Measurements from ENCODE around the gene AKAP6.

The AKAP6 gene, protein sequence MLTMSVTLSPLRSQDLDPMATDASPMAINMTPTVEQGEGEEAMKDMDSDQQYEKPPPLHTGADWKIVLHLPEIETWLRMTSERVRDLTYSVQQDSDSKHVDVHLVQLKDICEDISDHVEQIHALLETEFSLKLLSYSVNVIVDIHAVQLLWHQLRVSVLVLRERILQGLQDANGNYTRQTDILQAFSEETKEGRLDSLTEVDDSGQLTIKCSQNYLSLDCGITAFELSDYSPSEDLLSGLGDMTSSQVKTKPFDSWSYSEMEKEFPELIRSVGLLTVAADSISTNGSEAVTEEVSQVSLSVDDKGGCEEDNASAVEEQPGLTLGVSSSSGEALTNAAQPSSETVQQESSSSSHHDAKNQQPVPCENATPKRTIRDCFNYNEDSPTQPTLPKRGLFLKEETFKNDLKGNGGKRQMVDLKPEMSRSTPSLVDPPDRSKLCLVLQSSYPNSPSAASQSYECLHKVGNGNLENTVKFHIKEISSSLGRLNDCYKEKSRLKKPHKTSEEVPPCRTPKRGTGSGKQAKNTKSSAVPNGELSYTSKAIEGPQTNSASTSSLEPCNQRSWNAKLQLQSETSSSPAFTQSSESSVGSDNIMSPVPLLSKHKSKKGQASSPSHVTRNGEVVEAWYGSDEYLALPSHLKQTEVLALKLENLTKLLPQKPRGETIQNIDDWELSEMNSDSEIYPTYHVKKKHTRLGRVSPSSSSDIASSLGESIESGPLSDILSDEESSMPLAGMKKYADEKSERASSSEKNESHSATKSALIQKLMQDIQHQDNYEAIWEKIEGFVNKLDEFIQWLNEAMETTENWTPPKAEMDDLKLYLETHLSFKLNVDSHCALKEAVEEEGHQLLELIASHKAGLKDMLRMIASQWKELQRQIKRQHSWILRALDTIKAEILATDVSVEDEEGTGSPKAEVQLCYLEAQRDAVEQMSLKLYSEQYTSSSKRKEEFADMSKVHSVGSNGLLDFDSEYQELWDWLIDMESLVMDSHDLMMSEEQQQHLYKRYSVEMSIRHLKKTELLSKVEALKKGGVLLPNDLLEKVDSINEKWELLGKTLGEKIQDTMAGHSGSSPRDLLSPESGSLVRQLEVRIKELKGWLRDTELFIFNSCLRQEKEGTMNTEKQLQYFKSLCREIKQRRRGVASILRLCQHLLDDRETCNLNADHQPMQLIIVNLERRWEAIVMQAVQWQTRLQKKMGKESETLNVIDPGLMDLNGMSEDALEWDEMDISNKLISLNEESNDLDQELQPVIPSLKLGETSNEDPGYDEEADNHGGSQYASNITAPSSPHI (N-terminal part only)

DNA sequence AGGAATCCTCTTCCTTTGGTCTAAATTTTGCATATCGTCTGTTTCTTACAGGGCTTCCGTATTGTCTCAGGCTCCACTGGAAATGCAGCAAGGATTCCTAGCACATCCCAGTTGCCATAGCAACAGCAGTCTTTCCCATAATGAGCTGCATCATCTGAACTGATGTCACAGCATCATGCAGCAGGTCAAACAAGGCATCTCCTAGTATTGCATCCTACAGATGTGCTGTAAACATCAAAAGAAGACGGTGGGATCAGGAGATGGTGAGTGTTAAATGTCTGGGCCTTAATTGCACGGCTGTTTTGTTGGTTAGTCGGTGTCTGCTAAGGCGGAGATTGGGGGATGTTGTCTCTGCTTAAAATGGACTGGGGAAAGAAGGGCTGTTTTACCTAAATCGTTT, at the start of gene AKAP6:
TSS of gene AKAP6 (plus strand) at position 153 of the 400 bp plus-strand sequence. CDS start 104,196 bp downstream, outside the sequence.
- Histone ChIP-seq H3K27ac (no peak within 1 kb of the TSS), H3K27me3 (replicated peaks) (no peaks in the 10 kb centered on the region), H3K36me3 (replicated peaks) (no peaks in the 10 kb centered on the region), H3K4me3 (ENCODE audit: low read depth, low read length) (no peak within 1 kb of the TSS)
- DNase-seq = no peak
- TF ChIP-seq, protein P1, sequence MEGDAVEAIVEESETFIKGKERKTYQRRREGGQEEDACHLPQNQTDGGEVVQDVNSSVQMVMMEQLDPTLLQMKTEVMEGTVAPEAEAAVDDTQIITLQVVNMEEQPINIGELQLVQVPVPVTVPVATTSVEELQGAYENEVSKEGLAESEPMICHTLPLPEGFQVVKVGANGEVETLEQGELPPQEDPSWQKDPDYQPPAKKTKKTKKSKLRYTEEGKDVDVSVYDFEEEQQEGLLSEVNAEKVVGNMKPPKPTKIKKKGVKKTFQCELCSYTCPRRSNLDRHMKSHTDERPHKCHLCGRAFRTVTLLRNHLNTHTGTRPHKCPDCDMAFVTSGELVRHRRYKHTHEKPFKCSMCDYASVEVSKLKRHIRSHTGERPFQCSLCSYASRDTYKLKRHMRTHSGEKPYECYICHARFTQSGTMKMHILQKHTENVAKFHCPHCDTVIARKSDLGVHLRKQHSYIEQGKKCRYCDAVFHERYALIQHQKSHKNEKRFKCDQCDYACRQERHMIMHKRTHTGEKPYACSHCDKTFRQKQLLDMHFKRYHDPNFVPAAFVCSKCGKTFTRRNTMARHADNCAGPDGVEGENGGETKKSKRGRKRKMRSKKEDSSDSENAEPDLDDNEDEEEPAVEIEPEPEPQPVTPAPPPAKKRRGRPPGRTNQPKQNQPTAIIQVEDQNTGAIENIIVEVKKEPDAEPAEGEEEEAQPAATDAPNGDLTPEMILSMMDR (IDR thresholded peaks at IDR 0.05; ENCODE audit: low read depth, low read length, missing control alignments) = no peak
- in situ Hi-C loops (cut with HindIII; ENCODE audit: low pct_ligation_motif_present, low sequenced_read_pairs) = no loop called here

DNA sequence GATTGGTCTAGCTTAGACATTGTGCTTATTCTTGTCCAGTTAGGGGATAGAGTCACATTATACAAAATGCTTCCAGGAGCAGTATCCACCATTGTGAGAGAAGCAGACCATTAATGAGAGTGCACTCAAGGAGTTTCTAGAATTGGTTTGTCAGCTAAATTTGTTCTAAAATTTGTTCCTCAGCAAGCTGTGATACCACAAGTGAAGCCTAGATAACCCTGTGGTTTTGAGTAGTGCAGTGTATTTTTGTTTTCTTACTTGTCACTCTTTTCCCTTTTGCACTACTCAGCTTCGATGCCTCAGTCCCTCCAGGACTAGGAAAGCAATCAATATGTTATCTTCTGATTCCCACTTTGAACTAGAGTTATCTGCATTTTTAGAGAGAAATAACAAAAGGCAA, 42.5 kb upstream of the AKAP6 start:
- in situ Hi-C loops (cut with HindIII; ENCODE audit: low pct_ligation_motif_present, low sequenced_read_pairs) = no loop called here
- TF ChIP-seq, protein P1 (IDR thresholded peaks at IDR 0.05; ENCODE audit: low read depth, low read length, missing control alignments) = no peak
- no peak for DNase-seq
- H3K27ac ChIP-seq = no peak overlapping the region
- no peak overlapping the region for H3K4me3 ChIP-seq (ENCODE audit: low read depth, low read length)
- no peaks in the 10 kb centered on the region for H3K36me3 ChIP-seq (replicated peaks)
- H3K27me3 ChIP-seq (replicated peaks) = no peaks in the 10 kb centered on the region

DNA sequence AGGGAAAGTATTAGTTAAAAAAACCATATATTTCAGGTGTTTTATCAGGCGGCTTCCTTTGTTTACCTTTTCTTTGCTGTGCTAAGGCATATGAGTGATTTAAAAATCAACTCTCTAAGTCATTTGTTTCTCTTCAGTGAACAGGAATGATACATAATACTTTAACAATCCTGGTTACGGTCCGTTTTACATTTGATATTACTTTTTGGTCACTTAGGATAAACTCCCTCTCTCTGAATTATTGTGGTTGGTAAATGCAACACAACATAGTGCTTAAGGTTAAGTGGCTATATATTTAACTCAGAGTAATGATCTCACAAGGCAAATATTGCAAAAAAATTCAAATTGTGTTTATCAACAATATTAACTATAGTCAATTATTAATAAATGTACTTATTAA, 32.7 kb upstream of the AKAP6 start:
- in situ Hi-C loops (cut with HindIII; ENCODE audit: low pct_ligation_motif_present, low sequenced_read_pairs) = no loop called here
- no peaks in the 10 kb centered on the region for H3K36me3 ChIP-seq (replicated peaks)
- no peak overlapping the region for H3K27ac ChIP-seq
- H3K4me3 ChIP-seq (ENCODE audit: low read depth, low read length) = no peak overlapping the region
- no peaks in the 10 kb centered on the region for H3K27me3 ChIP-seq (replicated peaks)
- no peak for DNase-seq
- TF ChIP-seq, protein P1 (IDR thresholded peaks at IDR 0.05; ENCODE audit: low read depth, low read length, missing control alignments) = no peak

DNA sequence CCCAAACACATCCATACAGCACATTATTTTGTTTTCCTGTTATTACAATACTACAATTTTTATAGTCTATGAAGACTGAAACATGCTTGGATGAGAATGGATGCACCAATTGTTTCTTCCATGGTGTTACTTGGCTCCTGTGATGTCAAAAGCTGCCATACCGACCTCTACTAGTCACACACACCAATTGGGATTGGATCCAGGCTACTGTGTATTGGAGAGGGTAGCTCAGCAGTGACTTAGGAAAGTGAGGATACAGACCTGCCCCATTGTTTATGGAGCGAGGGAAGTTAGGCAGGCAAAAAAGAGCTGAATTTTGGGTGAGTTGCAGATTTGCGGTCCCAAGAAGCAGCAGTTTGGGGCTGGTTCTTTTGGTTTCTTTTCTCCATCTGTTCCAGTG, 30.8 kb upstream of the AKAP6 start:
- no peaks in the 10 kb centered on the region for H3K27me3 ChIP-seq (replicated peaks)
- TF ChIP-seq, protein P1 (IDR thresholded peaks at IDR 0.05; ENCODE audit: low read depth, low read length, missing control alignments) = no peak
- no peak overlapping the region for H3K27ac ChIP-seq
- H3K4me3 ChIP-seq (ENCODE audit: low read depth, low read length) = no peak overlapping the region
- H3K36me3 ChIP-seq (replicated peaks) = no peaks in the 10 kb centered on the region
- DNase-seq = no peak
- in situ Hi-C loops (cut with HindIII; ENCODE audit: low pct_ligation_motif_present, low sequenced_read_pairs) = no loop called here

DNA sequence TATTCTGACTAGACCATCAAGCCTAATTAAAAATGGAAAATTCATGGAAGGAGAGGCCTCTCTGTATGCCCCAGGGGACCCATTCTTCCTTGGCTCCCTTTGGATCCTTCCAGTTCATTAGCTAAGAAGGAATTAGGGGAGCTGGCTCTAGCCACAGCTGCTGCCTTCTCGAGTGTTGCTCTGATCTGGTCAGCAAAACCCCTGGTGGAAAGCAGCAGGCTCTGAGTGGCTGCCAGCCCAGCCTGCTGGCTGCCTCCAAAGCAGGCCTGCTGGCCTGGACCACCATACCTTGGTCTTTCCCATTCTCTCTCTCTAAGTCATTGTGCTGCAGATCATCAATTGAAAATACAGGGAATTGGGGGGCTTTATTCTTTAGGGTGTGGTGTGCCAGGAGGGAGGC, 29.0 kb upstream of the AKAP6 start:
- no peak for DNase-seq
- in situ Hi-C loops (cut with HindIII; ENCODE audit: low pct_ligation_motif_present, low sequenced_read_pairs) = no loop called here
- Histone ChIP-seq H3K36me3 (replicated peaks) (no peaks in the 10 kb centered on the region), H3K4me3 (ENCODE audit: low read depth, low read length) (no peak overlapping the region), H3K27ac (no peak overlapping the region), H3K27me3 (replicated peaks) (no peaks in the 10 kb centered on the region)
- TF ChIP-seq, protein P1 (IDR thresholded peaks at IDR 0.05; ENCODE audit: low read depth, low read length, missing control alignments) = no peak
